Vagina (tissue), 2 donors: ENCODE results near the gene LY6G5B.

Experiments
- POLR2A ChIP-seq, 2 donors: fragments of 450-650 bp; IDR thresholded peaks; one replicate each; pipeline ENCODE4 v1.6.1; 2017; ENCODE audit warnings: antibody characterized with exemption in 2 of 2, mild to moderate bottlenecking in 2 of 2, moderate library complexity in 2 of 2
- POLR2AphosphoS5 ChIP-seq, 2 donors: sonication (generic); formaldehyde crosslinking; IDR thresholded peaks; one replicate each; pipeline ENCODE4 v1.9.0; 2017; ENCODE audit warnings: antibody characterized with exemption in 2 of 2, mild to moderate bottlenecking in 2 of 2, low read depth in 1 of 2; ENCODE audit not compliant: insufficient read depth in 1 of 2
- TF ChIP-seq, protein P1 (sequence below), 3 experiments: fragments of 450-650 bp in 2 of 3; fragments of 200-600 bp in 1 of 3; sonication (generic) in 1 of 3; IDR thresholded peaks; one replicate each; pipeline ENCODE4 v1.5.1; 2017 to 2019; ENCODE audit warnings: antibody characterized with exemption in 3 of 3, mild to moderate bottlenecking in 2 of 3, moderate library complexity in 2 of 3

DNA sequence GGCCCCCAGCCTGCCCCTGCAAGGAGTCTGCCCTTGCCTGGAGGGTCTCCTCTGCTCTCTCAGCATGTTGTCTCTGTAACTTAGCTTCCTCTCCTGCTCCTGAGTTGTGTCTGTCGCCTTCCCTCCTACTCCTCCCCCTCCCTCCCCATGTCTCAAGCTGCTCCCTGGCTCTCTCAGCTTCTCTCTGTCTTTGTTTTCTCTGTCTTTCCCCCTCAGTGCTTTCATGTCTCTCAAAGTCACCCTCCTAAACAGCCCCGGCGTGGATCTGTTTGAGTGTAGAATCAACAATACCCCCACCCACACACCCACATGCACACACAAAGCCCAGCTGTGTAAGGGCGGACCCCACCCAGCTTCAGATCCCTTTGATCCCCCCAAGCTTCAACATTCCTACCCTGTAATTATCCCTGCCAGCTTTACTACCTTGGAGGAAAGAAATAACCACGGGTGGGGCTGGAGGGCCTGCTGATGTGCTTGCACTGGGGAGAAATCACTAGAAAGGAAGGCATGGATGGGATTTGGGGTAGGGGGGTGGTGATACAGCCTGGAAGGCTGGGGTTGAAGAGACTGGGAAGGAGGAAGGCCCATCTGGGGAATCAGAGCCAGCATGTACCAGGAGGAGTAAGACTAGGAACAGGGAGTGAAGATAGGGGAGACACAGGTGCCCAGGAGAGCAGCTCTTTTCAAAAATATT is 44.4 kb downstream of the LY6G5B start:
- no peak for TF ChIP-seq POLR2AphosphoS5 (IDR thresholded peaks at IDR 0.05; ENCODE audit: insufficient read depth in 1 of 2, low read depth in 1 of 2)
- no peak for TF ChIP-seq POLR2A (IDR thresholded peaks at IDR 0.05)
- TF ChIP-seq, protein P1, sequence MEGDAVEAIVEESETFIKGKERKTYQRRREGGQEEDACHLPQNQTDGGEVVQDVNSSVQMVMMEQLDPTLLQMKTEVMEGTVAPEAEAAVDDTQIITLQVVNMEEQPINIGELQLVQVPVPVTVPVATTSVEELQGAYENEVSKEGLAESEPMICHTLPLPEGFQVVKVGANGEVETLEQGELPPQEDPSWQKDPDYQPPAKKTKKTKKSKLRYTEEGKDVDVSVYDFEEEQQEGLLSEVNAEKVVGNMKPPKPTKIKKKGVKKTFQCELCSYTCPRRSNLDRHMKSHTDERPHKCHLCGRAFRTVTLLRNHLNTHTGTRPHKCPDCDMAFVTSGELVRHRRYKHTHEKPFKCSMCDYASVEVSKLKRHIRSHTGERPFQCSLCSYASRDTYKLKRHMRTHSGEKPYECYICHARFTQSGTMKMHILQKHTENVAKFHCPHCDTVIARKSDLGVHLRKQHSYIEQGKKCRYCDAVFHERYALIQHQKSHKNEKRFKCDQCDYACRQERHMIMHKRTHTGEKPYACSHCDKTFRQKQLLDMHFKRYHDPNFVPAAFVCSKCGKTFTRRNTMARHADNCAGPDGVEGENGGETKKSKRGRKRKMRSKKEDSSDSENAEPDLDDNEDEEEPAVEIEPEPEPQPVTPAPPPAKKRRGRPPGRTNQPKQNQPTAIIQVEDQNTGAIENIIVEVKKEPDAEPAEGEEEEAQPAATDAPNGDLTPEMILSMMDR (IDR thresholded peaks at IDR 0.05), result no peak
